SU-DHL-6 (cell line): ENCODE measurements around the gene PLCL1.

Experiments
- CTCF ChIP-seq: fragments of 200-600 bp; sonication (generic); IDR thresholded peaks from one replicate; pipeline ENCODE4 v1.5.1; 2017; ENCODE audit warnings: antibody characterized with exemption, mild to moderate bottlenecking, low read length, moderate library complexity; ENCODE audit not compliant: insufficient read depth, poor library complexity, severe bottlenecking
- EZH2phosphoT487 ChIP-seq: fragments of 200-600 bp; sonication (generic), shearing (Covaris generic); conservative IDR thresholded peaks from 2 replicates; pipeline ENCODE4 v1.6.1; 2018; ENCODE audit warnings: mild to moderate bottlenecking, antibody characterized with exemption, low read length, moderate library complexity, mixed read lengths

DNA sequence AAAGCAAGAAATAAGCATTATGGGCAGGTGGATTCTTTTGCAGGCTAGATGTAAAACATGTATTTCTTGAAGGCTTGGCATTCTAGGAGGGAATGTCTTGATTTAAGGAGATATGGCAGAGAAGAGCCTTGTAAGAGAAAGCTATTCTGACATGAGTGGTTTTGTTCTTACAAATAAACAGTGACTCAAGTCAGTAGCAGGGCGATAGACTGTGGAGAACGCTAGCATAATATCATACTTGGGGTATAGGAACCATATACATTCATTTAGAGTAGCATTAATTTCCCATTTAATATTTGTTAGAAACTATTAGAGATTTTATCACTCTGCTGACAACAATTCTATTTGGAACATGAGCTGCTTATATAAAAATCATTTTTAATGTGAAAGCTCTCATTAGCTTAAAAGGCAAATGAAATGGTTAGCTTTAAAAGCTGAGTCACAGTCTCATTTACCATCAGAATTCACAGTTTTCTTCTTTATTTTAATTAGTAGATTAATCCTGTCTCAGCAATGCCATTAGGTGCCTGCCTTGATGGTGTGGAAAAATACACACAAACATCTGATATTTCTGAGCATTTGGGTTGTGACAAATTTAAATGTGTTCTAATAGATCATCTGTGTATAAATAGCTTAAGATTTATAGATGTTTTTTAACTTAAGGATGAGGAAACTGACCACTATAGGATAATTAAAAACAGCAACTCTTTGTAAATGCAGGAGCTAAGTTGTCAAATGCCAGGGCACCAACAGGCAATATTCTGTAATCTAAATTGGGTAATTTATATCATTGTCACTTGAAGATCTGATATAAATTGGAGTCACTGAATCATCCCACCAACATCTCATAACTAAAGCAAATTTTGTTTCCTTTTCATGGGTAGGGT lies 276.7 kb downstream of the PLCL1 start:
- TF ChIP-seq CTCF (no peak), EZH2phosphoT487 (no peak)
